ENCODE measurements around the gene RAET1G.

RAET1G gene

GRCh38 chr6:149905911-149906371, 17.0 kb downstream of the RAET1G start:
- Mint-ChIP-seq H3K4me3 (no peak overlapping the region), H3K36me3 (peaks cover 3% of the 10 kb centered on the region), H3K9me3 (peaks cover 10% of the 10 kb centered on the region), H3K4me1 (no peaks in the 10 kb centered on the region), H3K27me3 (peaks cover 14% of the 10 kb centered on the region), H3K27ac (no peak overlapping the region)
- DNase-seq (ENCODE audit: low spot score in 2 of 2) (no peak), ATAC-seq (ENCODE audit: low read depth) (no peak)

- Mint-ChIP-seq H3K27me3 (peaks cover 14% of the 10 kb centered on the region), H3K36me3 (peaks cover 3% of the 10 kb centered on the region), H3K9me3 (peaks cover 10% of the 10 kb centered on the region), H3K4me3 (no peak overlapping the region), H3K27ac (no peak overlapping the region), H3K4me1 (no peaks in the 10 kb centered on the region)
- DNase-seq (ENCODE audit: low spot score in 2 of 2) (no peak), ATAC-seq (ENCODE audit: low read depth) (no peak)
These were observed 17.5 kb downstream of the RAET1G start for GRCh38 chr6:149905371-149905910.

GRCh38 chr6:149904661-149905370, 18.1 kb downstream of the RAET1G start:
- H3K9me3 Mint-ChIP-seq = peaks cover 10% of the 10 kb centered on the region
- H3K36me3 Mint-ChIP-seq = peaks cover 3% of the 10 kb centered on the region
- no peak overlapping the region for H3K4me3 Mint-ChIP-seq
- peaks cover 14% of the 10 kb centered on the region for H3K27me3 Mint-ChIP-seq
- DNase-seq (ENCODE audit: low spot score in 2 of 2) = no peak
- ATAC-seq (ENCODE audit: low read depth) = no peak
- no peak overlapping the region for H3K27ac Mint-ChIP-seq
- H3K4me1 Mint-ChIP-seq = no peaks in the 10 kb centered on the region

GRCh38 chr6:149903938-149904611, 18.8 kb downstream of the RAET1G start:
- peaks cover 15% of the 10 kb centered on the region for H3K27me3 Mint-ChIP-seq
- ATAC-seq (ENCODE audit: low read depth) (no peak), DNase-seq (ENCODE audit: low spot score in 2 of 2) (no peak)
- H3K36me3 Mint-ChIP-seq = peaks cover 3% of the 10 kb centered on the region
- no peak overlapping the region for H3K27ac Mint-ChIP-seq
- H3K4me1 Mint-ChIP-seq = no peaks in the 10 kb centered on the region
- peaks cover 8% of the 10 kb centered on the region for H3K9me3 Mint-ChIP-seq
- H3K4me3 Mint-ChIP-seq = no peak overlapping the region

GRCh38 chr6:149901444-149902140, 21.3 kb downstream of the RAET1G start:
- Mint-ChIP-seq H3K4me3 (no peak overlapping the region), H3K27me3 (peaks cover 21% of the 10 kb centered on the region), H3K27ac (no peak overlapping the region), H3K4me1 (peaks cover 4% of the 10 kb centered on the region), H3K9me3 (no peaks in the 10 kb centered on the region), H3K36me3 (no peaks in the 10 kb centered on the region)
- no peak for DNase-seq (ENCODE audit: low spot score in 2 of 2)
- no peak for ATAC-seq (ENCODE audit: low read depth)

- no peak for DNase-seq (ENCODE audit: low spot score in 2 of 2)
- ATAC-seq (ENCODE audit: low read depth) = no peak
- Mint-ChIP-seq H3K9me3 (no peaks in the 10 kb centered on the region), H3K4me1 (peaks cover 4% of the 10 kb centered on the region), H3K4me3 (no peak overlapping the region), H3K27ac (no peak overlapping the region), H3K27me3 (peaks cover 20% of the 10 kb centered on the region), H3K36me3 (no peaks in the 10 kb centered on the region)
These were observed 22.1 kb downstream of the RAET1G start for GRCh38 chr6:149900620-149901443.

- H3K27me3 Mint-ChIP-seq = peaks cover 18% of the 10 kb centered on the region
- H3K4me3 Mint-ChIP-seq = no peak overlapping the region
- H3K9me3 Mint-ChIP-seq = no peaks in the 10 kb centered on the region
- no peak for DNase-seq (ENCODE audit: low spot score in 2 of 2)
- no peaks in the 10 kb centered on the region for H3K36me3 Mint-ChIP-seq
- peaks cover 4% of the 10 kb centered on the region for H3K4me1 Mint-ChIP-seq
- no peak for ATAC-seq (ENCODE audit: low read depth)
- no peak overlapping the region for H3K27ac Mint-ChIP-seq
These were observed 22.8 kb downstream of the RAET1G start for GRCh38 chr6:149899926-149900619.

GRCh38 chr6:149899486-149899885, 23.4 kb downstream of the RAET1G start:
- no peak for ATAC-seq (ENCODE audit: low read depth)
- Mint-ChIP-seq H3K27ac (no peak overlapping the region), H3K4me3 (no peak overlapping the region), H3K36me3 (no peaks in the 10 kb centered on the region), H3K27me3 (peaks cover 13% of the 10 kb centered on the region), H3K4me1 (peaks cover 4% of the 10 kb centered on the region), H3K9me3 (no peaks in the 10 kb centered on the region)
- DNase-seq (ENCODE audit: low spot score in 2 of 2) = no peak

- Mint-ChIP-seq H3K4me1 (peaks cover 4% of the 10 kb centered on the region), H3K27ac (no peak overlapping the region), H3K27me3 (peaks cover 15% of the 10 kb centered on the region), H3K9me3 (no peaks in the 10 kb centered on the region), H3K36me3 (no peaks in the 10 kb centered on the region), H3K4me3 (no peak overlapping the region)
- no peak for DNase-seq (ENCODE audit: low spot score in 2 of 2)
- ATAC-seq (ENCODE audit: low read depth) = no peak
These were observed 24.0 kb downstream of the RAET1G start for GRCh38 chr6:149898966-149899365.

- ATAC-seq (ENCODE audit: low read depth) = no peak
- Mint-ChIP-seq H3K4me3 (no peak within 1 kb of the TSS), H3K27me3 (peaks cover 12% of the 10 kb centered on the region), H3K27ac (no peak within 1 kb of the TSS), H3K36me3 (no peaks in the 10 kb centered on the region), H3K9me3 (no peaks in the 10 kb centered on the region), H3K4me1 (peaks cover 4% of the 10 kb centered on the region)
- DNase-seq (ENCODE audit: low spot score in 2 of 2) = no peak
These were observed 24.8 kb downstream of the RAET1G start, which contains the start of gene RAET1E for GRCh38 chr6:149897855-149898744. Gene RAET1E (minus strand): TSS chr6:149898113. CDS start chr6:149890901, 7,212 bp downstream.

GRCh38 chr6:149897015-149897697, 25.8 kb downstream of the RAET1G start:
- no peak overlapping the region for H3K4me3 Mint-ChIP-seq
- no peak overlapping the region for H3K27ac Mint-ChIP-seq
- DNase-seq (ENCODE audit: low spot score in 2 of 2) (no peak), ATAC-seq (ENCODE audit: low read depth) (no peak)
- H3K4me1 Mint-ChIP-seq = peaks cover 4% of the 10 kb centered on the region
- peaks cover 12% of the 10 kb centered on the region for H3K27me3 Mint-ChIP-seq
- no peaks in the 10 kb centered on the region for H3K36me3 Mint-ChIP-seq
- H3K9me3 Mint-ChIP-seq = no peaks in the 10 kb centered on the region

GRCh38 chr6:149896491-149896890, 26.4 kb downstream of the RAET1G start:
- peaks cover 15% of the 10 kb centered on the region for H3K27me3 Mint-ChIP-seq
- no peak for ATAC-seq (ENCODE audit: low read depth)
- H3K9me3 Mint-ChIP-seq = no peaks in the 10 kb centered on the region
- no peak for DNase-seq (ENCODE audit: low spot score in 2 of 2)
- H3K36me3 Mint-ChIP-seq = no peaks in the 10 kb centered on the region
- H3K27ac Mint-ChIP-seq = no peak overlapping the region
- peaks cover 4% of the 10 kb centered on the region for H3K4me1 Mint-ChIP-seq
- H3K4me3 Mint-ChIP-seq = no peak overlapping the region
